DOHH2 (cell line): ENCODE measurements around the gene METTL14.

ENCODE experiments used
- H3F3A ChIP-seq: fragments of 200-600 bp; sonication (generic), shearing (Covaris generic); 2 replicates; pipeline ENCODE4 v1.6.0; 2016; ENCODE audit warnings: antibody characterized with exemption, mild to moderate bottlenecking; ENCODE audit not compliant: control insufficient read depth, insufficient read depth
- H3K27ac ChIP-seq: fragments of 200-600 bp; sonication (generic); 2 replicates; pipeline ENCODE4 v1.5.1; 2014; ENCODE audit warnings: low read depth, mild to moderate bottlenecking, low read length, moderate library complexity
- H3K27me3 ChIP-seq: fragments of 200-600 bp; sonication (generic); 2 replicates; pipeline ENCODE4 v1.6.1; 2014; ENCODE audit warnings: mild to moderate bottlenecking, low read length, mixed read lengths; ENCODE audit not compliant: control insufficient read depth
- H3K36me3 ChIP-seq: fragments of 200-600 bp; sonication (generic); 2 replicates; pipeline ENCODE4 v1.6.1; 2014; ENCODE audit warnings: mild to moderate bottlenecking, low read length, moderate library complexity, mixed read lengths; ENCODE audit not compliant: control insufficient read depth
- H3K4me1 ChIP-seq: fragments of 200-600 bp; sonication (generic); 2 replicates; pipeline ENCODE4 v1.6.1; 2014; ENCODE audit warnings: mild to moderate bottlenecking, low read length, mixed read lengths; ENCODE audit not compliant: control insufficient read depth
- H3K4me2 ChIP-seq: fragments of 200-600 bp; sonication (generic); 2 replicates; pipeline ENCODE4 v1.6.0; 2014; ENCODE audit warnings: mild to moderate bottlenecking, low read length, moderate library complexity
- H3K4me3 ChIP-seq: fragments of 200-600 bp; sonication (generic); 2 replicates; pipeline ENCODE4 v1.5.1; 2014; ENCODE audit warnings: mild to moderate bottlenecking, low read length, mixed read lengths
- H3K79me2 ChIP-seq: fragments of 200-600 bp; sonication (generic); 2 replicates; pipeline ENCODE4 v1.6.1; 2014; ENCODE audit warnings: mild to moderate bottlenecking, low read length, mixed read lengths; ENCODE audit not compliant: control insufficient read depth
- H3K9me2 ChIP-seq: fragments of 200-600 bp; sonication (generic); replicated peaks from 2 replicates; pipeline ENCODE4 v1.6.1; 2014; ENCODE audit warnings: mild to moderate bottlenecking, low read length, mixed read lengths; ENCODE audit not compliant: control insufficient read depth
- H3K9me3 ChIP-seq: fragments of 200-600 bp; sonication (generic); 2 replicates; pipeline ENCODE4 v1.6.1; 2014; ENCODE audit warnings: antibody characterized with exemption, low read length, mixed read lengths; ENCODE audit not compliant: control insufficient read depth, insufficient read depth
- H4K20me1 ChIP-seq: fragments of 200-600 bp; sonication (generic); 2 replicates; pipeline ENCODE4 v1.6.0; 2014; ENCODE audit warnings: low read depth, mild to moderate bottlenecking, antibody characterized with exemption, low read length, moderate library complexity; ENCODE audit not compliant: control insufficient read depth, insufficient read depth
- EZH2phosphoT487 ChIP-seq: fragments of 200-600 bp; sonication (generic); IDR thresholded peaks from 2 replicates; pipeline ENCODE4 v1.6.1; 2017; ENCODE audit warnings: borderline replicate concordance, mild to moderate bottlenecking, antibody characterized with exemption, low read length, moderate library complexity, mixed read lengths
- TF ChIP-seq, protein P1 (sequence below): fragments of 200-600 bp; sonication (generic); IDR thresholded peaks from one replicate; pipeline ENCODE4 v1.5.1; 2014; ENCODE audit warnings: antibody characterized with exemption, mild to moderate bottlenecking, low read depth, low read length; ENCODE audit not compliant: poor library complexity, severe bottlenecking

METTL14 gene

GRCh38 chr4:118721752-118722151 is 36.6 kb downstream of the METTL14 start:
- H3K4me3 ChIP-seq, result no peak overlapping the region
- H3K79me2 ChIP-seq, result no peaks in the 10 kb centered on the region
- H3K4me1 ChIP-seq, result no peaks in the 10 kb centered on the region
- peaks cover 19% of the 10 kb centered on the region for H3K36me3 ChIP-seq
- no peaks in the 10 kb centered on the region for H3K9me3 ChIP-seq
- no peak overlapping the region for H3K4me2 ChIP-seq
- no peak overlapping the region for H3K27ac ChIP-seq
- no peaks in the 10 kb centered on the region for H3F3A ChIP-seq
- H3K27me3 ChIP-seq, result no peaks in the 10 kb centered on the region
- no peaks in the 10 kb centered on the region for H3K9me2 ChIP-seq
- H4K20me1 ChIP-seq, result no peaks in the 10 kb centered on the region
- no peak for TF ChIP-seq EZH2phosphoT487
- TF ChIP-seq, protein P1, sequence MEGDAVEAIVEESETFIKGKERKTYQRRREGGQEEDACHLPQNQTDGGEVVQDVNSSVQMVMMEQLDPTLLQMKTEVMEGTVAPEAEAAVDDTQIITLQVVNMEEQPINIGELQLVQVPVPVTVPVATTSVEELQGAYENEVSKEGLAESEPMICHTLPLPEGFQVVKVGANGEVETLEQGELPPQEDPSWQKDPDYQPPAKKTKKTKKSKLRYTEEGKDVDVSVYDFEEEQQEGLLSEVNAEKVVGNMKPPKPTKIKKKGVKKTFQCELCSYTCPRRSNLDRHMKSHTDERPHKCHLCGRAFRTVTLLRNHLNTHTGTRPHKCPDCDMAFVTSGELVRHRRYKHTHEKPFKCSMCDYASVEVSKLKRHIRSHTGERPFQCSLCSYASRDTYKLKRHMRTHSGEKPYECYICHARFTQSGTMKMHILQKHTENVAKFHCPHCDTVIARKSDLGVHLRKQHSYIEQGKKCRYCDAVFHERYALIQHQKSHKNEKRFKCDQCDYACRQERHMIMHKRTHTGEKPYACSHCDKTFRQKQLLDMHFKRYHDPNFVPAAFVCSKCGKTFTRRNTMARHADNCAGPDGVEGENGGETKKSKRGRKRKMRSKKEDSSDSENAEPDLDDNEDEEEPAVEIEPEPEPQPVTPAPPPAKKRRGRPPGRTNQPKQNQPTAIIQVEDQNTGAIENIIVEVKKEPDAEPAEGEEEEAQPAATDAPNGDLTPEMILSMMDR, result no peak

DNA sequence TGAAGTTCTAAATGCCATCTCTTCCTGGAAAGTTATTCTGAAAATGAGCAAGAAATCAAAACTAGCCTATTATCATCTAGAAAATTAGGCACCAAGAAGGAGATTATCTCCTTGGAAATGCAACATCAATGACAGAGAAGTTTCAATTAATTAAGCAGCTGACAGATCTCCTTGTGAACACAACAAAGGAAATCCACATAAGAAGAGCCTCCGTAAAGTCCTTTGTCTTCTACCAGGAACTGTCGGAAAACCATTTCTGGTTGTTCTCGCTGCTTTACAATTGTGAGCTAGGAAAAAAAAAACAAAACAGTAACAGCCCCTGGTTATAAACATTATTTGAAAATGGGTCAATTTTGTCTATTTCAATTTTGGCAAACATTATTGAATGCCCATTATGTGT is 38.2 kb downstream of the METTL14 start:
- no peaks in the 10 kb centered on the region for H4K20me1 ChIP-seq
- no peaks in the 10 kb centered on the region for H3K79me2 ChIP-seq
- H3K27me3 ChIP-seq, result no peaks in the 10 kb centered on the region
- H3K9me2 ChIP-seq, result no peaks in the 10 kb centered on the region
- H3F3A ChIP-seq, result no peaks in the 10 kb centered on the region
- no peak overlapping the region for H3K27ac ChIP-seq
- TF ChIP-seq, protein P1, result no peak
- TF ChIP-seq EZH2phosphoT487, result no peak
- H3K4me2 ChIP-seq, result no peak overlapping the region
- H3K36me3 ChIP-seq, result peaks cover 29% of the 10 kb centered on the region
- peaks cover 2% of the 10 kb centered on the region; the same call in 1 of the 2 replicates for H3K4me1 ChIP-seq
- no peak overlapping the region for H3K4me3 ChIP-seq
- H3K9me3 ChIP-seq, result no peaks in the 10 kb centered on the region

- Histone ChIP-seq H3K9me3 (no peaks in the 10 kb centered on the region), H3K4me1 (peaks cover 2% of the 10 kb centered on the region; the same call in 1 of the 2 replicates), H3K79me2 (no peaks in the 10 kb centered on the region), H3K27ac (no peak overlapping the region), H3K27me3 (no peaks in the 10 kb centered on the region), H3K4me3 (no peak overlapping the region), H3F3A (no peaks in the 10 kb centered on the region), H3K36me3 (peaks cover 52% of the 10 kb centered on the region), H3K9me2 (no peaks in the 10 kb centered on the region), H4K20me1 (no peaks in the 10 kb centered on the region), H3K4me2 (no peak overlapping the region)
- TF ChIP-seq, protein P1, result no peak
Observed at GRCh38 chr4:118727360-118727759, 42.2 kb downstream of the METTL14 start.
